H1 (cell line): ENCODE data around the gene TAF1D. TPM values are rescaled to one million over a fixed set of nuclear protein-coding genes. Genes with fewer than 3 reads are reported as not detected.

Source experiments
- CTCF ChIA-PET: fragments of 300-600 bp; sonication (Branson Sonifier 250); formaldehyde crosslinking; loops from one replicate; lab custom pipeline; 2021; ENCODE audit not compliant: partially characterized antibody; lab: Charles Lee
- POLR2A ChIA-PET: fragments of 300-600 bp; sonication (Branson Sonifier 250); formaldehyde crosslinking; loops from one replicate; lab custom pipeline; 2021; ENCODE audit warnings: inconsistent platforms; ENCODE audit not compliant: partially characterized antibody; lab: Charles Lee
- DNase-seq, 2 experiments: peaks; one replicate each; pipeline versions ENCODE4 v3.0.0 to v3.0.0-alpha.2; 2010 to 2022; ENCODE audit warnings: low spot score in 2 of 2, low read depth in 1 of 2, mixed read lengths in 1 of 2
- FAIRE-seq: peaks from 2 replicates; lab custom pipeline; 2011; peaks lifted over from hg19 to GRCh38; lab: Jason Lieb, UNC
- H2AFZ ChIP-seq: 2 replicates; pipeline ENCODE4 v1.8.1; 2012; ENCODE audit warnings: low read length, inconsistent platforms
- H2AK5ac ChIP-seq: 2 replicates; pipeline ENCODE4 v1.6.1; 2013; ENCODE audit warnings: low read depth, low read length
- H2BK120ac ChIP-seq: replicated peaks from 2 replicates; pipeline ENCODE3; 2013; ENCODE audit warnings: low read depth, low read length, inconsistent platforms
- H2BK12ac ChIP-seq: 2 replicates; pipeline ENCODE4 v1.6.1; 2013; ENCODE audit warnings: low read depth, low read length
- H2BK15ac ChIP-seq: 2 replicates; pipeline ENCODE4 v1.6.1; 2013; ENCODE audit warnings: low read length
- H2BK20ac ChIP-seq: 2 replicates; pipeline ENCODE4 v1.6.1; 2013; ENCODE audit warnings: low read length
- H2BK5ac ChIP-seq: 2 replicates; pipeline ENCODE4 v1.6.1; 2013; ENCODE audit warnings: low read depth, low read length
- H3K14ac ChIP-seq: 2 replicates; pipeline ENCODE4 v1.6.1; 2013; ENCODE audit warnings: inconsistent platforms; ENCODE audit not compliant: insufficient read length
- H3K18ac ChIP-seq: 2 replicates; pipeline ENCODE4 v1.6.1; 2013; ENCODE audit warnings: low read length; ENCODE audit errors: extremely low read depth
- H3K23ac ChIP-seq: 2 replicates; pipeline ENCODE4 v1.6.1; 2013; ENCODE audit warnings: inconsistent platforms; ENCODE audit not compliant: insufficient read length
- H3K23me2 ChIP-seq: 2 replicates; pipeline ENCODE4 v1.6.1; 2013; ENCODE audit warnings: low read depth, low read length
- H3K27ac ChIP-seq: 2 replicates; pipeline ENCODE4 v1.6.1; 2011; ENCODE audit warnings: low read depth, low read length, inconsistent platforms
- H3K27me3 ChIP-seq, 4 experiments: replicated peaks in 1 of 4; 1 replicate in 1 of 4; 2 replicates in 3 of 4; pipeline versions ENCODE4 v1.6.1 to v1.8.1; 2011 to 2013; ENCODE audit warnings: low read length in 3 of 4, mild to moderate bottlenecking in 3 of 4, inconsistent platforms in 2 of 4, mixed read lengths in 2 of 4, moderate library complexity in 1 of 4; ENCODE audit not compliant: control insufficient read depth in 3 of 4, insufficient read depth in 3 of 4; ENCODE audit errors: extremely low read depth in 1 of 4
- H3K36me3 ChIP-seq, 4 experiments: 2 replicates each; pipeline versions ENCODE4 v1.6.1 to v1.8.1; 2011 to 2013; ENCODE audit warnings: mild to moderate bottlenecking in 4 of 4, low read length in 3 of 4, moderate library complexity in 2 of 4, control low read depth in 1 of 4, inconsistent platforms in 1 of 4; ENCODE audit not compliant: insufficient read depth in 4 of 4, control insufficient read depth in 2 of 4
- H3K4ac ChIP-seq: replicated peaks from 2 replicates; pipeline ENCODE3; 2013; ENCODE audit warnings: low read length, low read depth, mixed read lengths, inconsistent platforms; ENCODE audit not compliant: insufficient read length
- H3K4me1 ChIP-seq, 4 experiments: replicated peaks in 1 of 4; 1 replicate in 1 of 4; 2 replicates in 3 of 4; pipeline versions ENCODE4 v1.6.1 to v1.8.1; 2011 to 2013; ENCODE audit warnings: low read length in 3 of 4, inconsistent platforms in 2 of 4, mixed read lengths in 1 of 4; ENCODE audit not compliant: insufficient read depth in 4 of 4, control insufficient read depth in 3 of 4
- H3K4me2 ChIP-seq, 2 experiments: 2 replicates each; pipeline versions ENCODE4 v1.6.1 to v1.8.1; 2011 to 2013; ENCODE audit warnings: low read depth in 2 of 2, low read length in 2 of 2, control low read depth in 1 of 2, inconsistent platforms in 1 of 2, mild to moderate bottlenecking in 1 of 2; ENCODE audit not compliant: insufficient read depth in 1 of 2
- H3K4me3 ChIP-seq, 4 experiments: fragments of 200-600, 300-600 bp in 1 of 4; sonication (generic), shearing (Covaris generic), sonication (Bioruptor Twin) in 1 of 4; 2 replicates each; pipeline versions ENCODE4 v1.5.1 to v1.8.1; 2011 to 2016; ENCODE audit warnings: low read length in 4 of 4, low read depth in 3 of 4, control low read depth in 2 of 4, inconsistent platforms in 2 of 4, mild to moderate bottlenecking in 2 of 4, mixed read lengths in 1 of 4, moderate library complexity in 1 of 4; ENCODE audit not compliant: insufficient read depth in 2 of 4; ENCODE audit errors: extremely low read depth in 1 of 4
- H3K56ac ChIP-seq: replicated peaks from 2 replicates; pipeline ENCODE3; 2013; ENCODE audit warnings: low read depth, mild to moderate bottlenecking, mixed read lengths, low read length, inconsistent platforms; ENCODE audit not compliant: insufficient read length
- H3K79me1 ChIP-seq: 2 replicates; pipeline ENCODE4 v1.6.1; 2013; ENCODE audit warnings: low read depth, low read length, control low read depth
- H3K79me2 ChIP-seq, 2 experiments: 2 replicates each; pipeline versions ENCODE4 v1.6.1 to v1.8.1; 2012 to 2013; ENCODE audit warnings: low read length in 2 of 2, mild to moderate bottlenecking in 2 of 2, inconsistent platforms in 1 of 2; ENCODE audit not compliant: insufficient read depth in 2 of 2, control insufficient read depth in 1 of 2
- H3K9ac ChIP-seq, 4 experiments: replicated peaks in 1 of 4; 1 replicate in 1 of 4; 2 replicates in 3 of 4; pipeline versions ENCODE4 v1.6.1 to v1.8.1; 2011 to 2013; ENCODE audit warnings: low read depth in 3 of 4, low read length in 3 of 4, control low read depth in 2 of 4, mild to moderate bottlenecking in 2 of 4, moderate library complexity in 2 of 4, inconsistent platforms in 1 of 4; ENCODE audit errors: extremely low read depth in 1 of 4
- H3K9me3 ChIP-seq, 2 experiments: 2 replicates each; pipeline versions ENCODE4 v1.6.1 to v1.8.1; 2012 to 2013; ENCODE audit warnings: mild to moderate bottlenecking in 2 of 2, moderate library complexity in 2 of 2, control low read depth in 1 of 2, inconsistent platforms in 1 of 2, low read depth in 1 of 2, low read length in 1 of 2, mixed read lengths in 1 of 2; ENCODE audit not compliant: insufficient read depth in 2 of 2
- H4K20me1 ChIP-seq, 2 experiments: replicated peaks in 1 of 2; 2 replicates each; pipeline versions ENCODE3 to v1.8.1; 2011 to 2013; ENCODE audit warnings: inconsistent platforms in 2 of 2, low read length in 2 of 2, mild to moderate bottlenecking in 1 of 2; ENCODE audit not compliant: insufficient read depth in 2 of 2, control insufficient read depth in 1 of 2
- H4K5ac ChIP-seq: 2 replicates; pipeline ENCODE4 v1.6.1; 2013; ENCODE audit warnings: low read length, low read depth, mixed read lengths, inconsistent platforms; ENCODE audit not compliant: insufficient read length
- H4K8ac ChIP-seq: 2 replicates; pipeline ENCODE4 v1.8.0; 2013; ENCODE audit warnings: mild to moderate bottlenecking, moderate library complexity, low read length, inconsistent platforms; ENCODE audit not compliant: insufficient read depth; ENCODE audit errors: extremely low read depth
- H4K91ac ChIP-seq: replicated peaks from 2 replicates; pipeline ENCODE3; 2013; ENCODE audit warnings: low read length, mixed read lengths, inconsistent platforms; ENCODE audit not compliant: insufficient read length
- ASH2L ChIP-seq: fragments of 200-600, 300-600 bp; sonication (generic); IDR thresholded peaks from one replicate; pipeline ENCODE4 v1.7.1; 2017; ENCODE audit warnings: low read length
- CBX5 ChIP-seq: fragments of 300-800, 300-1000 bp; sonication (generic); IDR thresholded peaks from 2 replicates; pipeline ENCODE4 v1.7.1; 2016; ENCODE audit warnings: antibody characterized with exemption, low read length, low read depth
- CHD2 ChIP-seq: IDR thresholded peaks from 2 replicates; pipeline ENCODE4 v1.6.1; 2012; ENCODE audit warnings: low read length, improper control_type of control experiment
- EGR1 ChIP-seq: IDR thresholded peaks from 2 replicates; pipeline ENCODE4 v1.6.1; 2011; ENCODE audit warnings: low read depth, low read length, borderline replicate concordance
- RFX5 ChIP-seq: IDR thresholded peaks from 2 replicates; pipeline ENCODE4 v1.6.1; 2011; ENCODE audit warnings: low read depth, low read length, improper control_type of control experiment, borderline replicate concordance
- TBP ChIP-seq: IDR thresholded peaks from 2 replicates; pipeline ENCODE4 v1.6.1; 2011; ENCODE audit warnings: low read depth, low read length, improper control_type of control experiment
- WGBS, 2 experiments: shearing (Covaris generic) in 1 of 2; methylation state at CpG; one replicate each; pipeline versions ENCODE4 v1.1.6 to v1.1.7; 2013 to 2015; ENCODE audit warnings: low lambda C conversion rate in 2 of 2, mixed read lengths in 2 of 2, inconsistent platforms in 1 of 2, low coverage in 1 of 2, missing lambda C conversion rate in 1 of 2; ENCODE audit not compliant: insufficient replicate concordance in 2 of 2, insufficient coverage in 1 of 2, insufficient read length in 1 of 2; ENCODE audit errors: extremely low coverage in 1 of 2, missing lambda C conversion rate in 1 of 2; 5-methylcytosine and 5-hydroxymethylcytosine counted together
- polyA plus RNA-seq, 7 experiments: library from polyadenylated mRNA; depleted of rRNA in 3 of 7; stranded (reverse) in 5 of 7; unstranded in 2 of 7; fragments of >200 nt in 5 of 7; fragments of 200-250 nt in 2 of 7; gene quantifications; 1 replicate in 5 of 7; 2 replicates in 1 of 7; 4 replicates in 1 of 7; pipeline versions ENCODE4 v1.2.1 to v1.2.3, GENCODE V29; 2011 to 2013; ENCODE audit warnings: missing spikeins in 2 of 7, mixed read lengths in 2 of 7
- total RNA-seq: library from RNA; stranded (reverse); fragmentation: NEBNext Ultra II Directional; extraction: Animal tissue kit (Norgen Biotek cat#: 25700); gene quantifications from 2 replicates; pipeline ENCODE4 v1.2.1, GENCODE V29; 2021

TAF1D gene
- total and polyA plus RNA-seq, 2 of the 8 experiments (the other 6 are each of a cell fraction or from before 2014, with no cell fraction given) = 64.7 to 212 TPM

- no peak overlapping the region for H2AK5ac ChIP-seq
- POLR2A ChIA-PET = interaction anchor here (1.3 to 4.5 kb wide), 5 partner anchors 12 to 33 kb away, joined by 3 to 23 read pairs (median 5); partner anchors contain the start of genes C11orf54, MED17 and TAF1D
- no peak overlapping the region for H4K91ac ChIP-seq
- H4K20me1 ChIP-seq = peaks cover 0 to 2% of the 10 kb centered on the region in 2 experiments
- H3K14ac ChIP-seq = no peak overlapping the region
- no peak overlapping the region for H2AFZ ChIP-seq
- no peaks in the 10 kb centered on the region for H3K23me2 ChIP-seq
- H3K79me1 ChIP-seq = no peaks in the 10 kb centered on the region
- no peak overlapping the region for H2BK12ac ChIP-seq
- no peak overlapping the region for H3K4ac ChIP-seq
- H2BK5ac ChIP-seq = no peak overlapping the region
- WGBS, 2 experiments = 96% methylated on average over 37 of the region's 38 CpGs; no CpG with 5 or more reads in 1 of the 2 experiments
- H3K4me2 ChIP-seq = no peak overlapping the region
- peaks cover 4 to 66% (median 28%) of the 10 kb centered on the region in 4 experiments for H3K36me3 ChIP-seq
- H3K9ac ChIP-seq = no peak overlapping the region
- H3K79me2 ChIP-seq = no peaks in the 10 kb centered on the region
- no peak overlapping the region for H2BK15ac ChIP-seq
- no peaks in the 10 kb centered on the region; a peak in 1 of 4 replicates for H3K9me3 ChIP-seq
- no peak overlapping the region for H3K4me3 ChIP-seq
- no peak overlapping the region for H2BK20ac ChIP-seq
- no peaks in the 10 kb centered on the region for H3K4me1 ChIP-seq
- H3K18ac ChIP-seq = no peak overlapping the region
- CTCF ChIA-PET = interaction anchor here (1.1 kb wide), 1 partner anchor 14 kb away, joined by 3 read pairs; no protein-coding TSS in a partner anchor
- no peak overlapping the region for H4K8ac ChIP-seq
- no peaks in the 10 kb centered on the region for H3K27me3 ChIP-seq
- DNase-seq = no peak
- H3K56ac ChIP-seq = no peak overlapping the region
- H4K5ac ChIP-seq = no peak overlapping the region
- no peak overlapping the region for H3K23ac ChIP-seq
- H3K27ac ChIP-seq = no peak overlapping the region
- no peak for FAIRE-seq
- no peak overlapping the region for H2BK120ac ChIP-seq
- TF ChIP-seq ASH2L (no peak), RFX5 (no peak), EGR1 (no peak), TBP (no peak), CHD2 (no peak), CBX5 (no peak)
These were observed 16.9 kb upstream of the TAF1D start for GRCh38 chr11:93757924-93758865.
